ENCODE measurements around the gene EFS. TPM values are rescaled to one million over a fixed set of nuclear protein-coding genes. Genes with fewer than 3 reads are reported as not detected.

EFS gene
- total RNA-seq, 1 donor from 2014 or later: 38.1 TPM

DNA sequence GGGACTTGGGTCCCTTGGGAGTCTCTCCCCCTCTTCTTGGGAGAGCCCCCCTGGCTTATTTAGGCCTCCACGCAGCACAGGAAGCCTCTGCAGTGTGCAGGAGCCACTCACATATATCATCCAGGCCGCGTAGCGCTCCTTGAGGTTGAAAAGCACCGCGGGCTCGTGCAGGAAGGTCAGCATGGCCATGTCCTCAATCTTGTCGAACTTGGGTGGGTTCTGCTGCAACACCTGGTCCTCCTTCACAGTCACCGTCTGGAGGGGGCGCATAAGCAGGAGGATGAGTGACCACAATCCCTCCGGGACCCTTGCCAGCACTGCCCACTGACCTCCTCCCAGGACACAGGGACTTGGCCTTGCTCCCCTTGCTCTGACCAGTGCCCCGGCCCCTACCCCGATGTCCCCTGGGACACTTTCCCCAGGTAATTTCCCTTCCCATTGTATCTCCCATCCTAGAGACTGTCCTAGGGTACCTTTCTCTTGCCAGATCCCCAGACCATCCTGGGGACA lies 40.6 kb upstream of the EFS start:
- TF ChIP-seq, protein P1, sequence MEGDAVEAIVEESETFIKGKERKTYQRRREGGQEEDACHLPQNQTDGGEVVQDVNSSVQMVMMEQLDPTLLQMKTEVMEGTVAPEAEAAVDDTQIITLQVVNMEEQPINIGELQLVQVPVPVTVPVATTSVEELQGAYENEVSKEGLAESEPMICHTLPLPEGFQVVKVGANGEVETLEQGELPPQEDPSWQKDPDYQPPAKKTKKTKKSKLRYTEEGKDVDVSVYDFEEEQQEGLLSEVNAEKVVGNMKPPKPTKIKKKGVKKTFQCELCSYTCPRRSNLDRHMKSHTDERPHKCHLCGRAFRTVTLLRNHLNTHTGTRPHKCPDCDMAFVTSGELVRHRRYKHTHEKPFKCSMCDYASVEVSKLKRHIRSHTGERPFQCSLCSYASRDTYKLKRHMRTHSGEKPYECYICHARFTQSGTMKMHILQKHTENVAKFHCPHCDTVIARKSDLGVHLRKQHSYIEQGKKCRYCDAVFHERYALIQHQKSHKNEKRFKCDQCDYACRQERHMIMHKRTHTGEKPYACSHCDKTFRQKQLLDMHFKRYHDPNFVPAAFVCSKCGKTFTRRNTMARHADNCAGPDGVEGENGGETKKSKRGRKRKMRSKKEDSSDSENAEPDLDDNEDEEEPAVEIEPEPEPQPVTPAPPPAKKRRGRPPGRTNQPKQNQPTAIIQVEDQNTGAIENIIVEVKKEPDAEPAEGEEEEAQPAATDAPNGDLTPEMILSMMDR (IDR thresholded peaks at IDR 0.05): no peak
- Histone ChIP-seq H3K27ac (no peak overlapping the region), H3K36me3 (no peaks in the 10 kb centered on the region), H3K27me3 (no peaks in the 10 kb centered on the region), H3K9me3 (no peaks in the 10 kb centered on the region), H3K4me3 (no peak overlapping the region), H3K4me1 (no peaks in the 10 kb centered on the region)
- no peak for DNase-seq (ENCODE audit: low spot score in 2 of 2)
- intact Hi-C loops (cut with DNase I): no loop called here

DNA sequence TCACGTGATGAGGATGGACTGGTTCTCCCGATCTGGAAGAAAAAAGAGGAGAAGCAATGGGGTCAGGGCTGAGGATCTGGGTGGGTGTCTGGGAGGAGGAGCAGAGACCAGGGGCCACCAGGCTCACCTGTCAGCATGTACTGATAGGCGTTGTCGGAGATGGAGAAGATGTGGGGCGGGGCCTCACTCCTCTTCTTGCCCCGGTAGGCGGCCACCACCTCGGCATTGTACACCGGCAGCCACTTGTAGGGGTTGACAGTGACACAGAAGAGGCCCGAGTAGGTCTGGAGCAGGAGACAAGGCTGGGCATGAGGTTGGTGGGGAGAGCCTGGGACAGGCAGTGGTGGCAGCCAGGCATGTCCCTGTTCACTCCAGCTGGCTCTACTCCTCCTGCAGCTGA lies 40.1 kb upstream of the EFS start:
- intact Hi-C loops (cut with DNase I): no loop called here
- H3K36me3 ChIP-seq: no peaks in the 10 kb centered on the region
- H3K4me3 ChIP-seq: no peak overlapping the region
- H3K4me1 ChIP-seq: no peaks in the 10 kb centered on the region
- no peaks in the 10 kb centered on the region for H3K9me3 ChIP-seq
- TF ChIP-seq, protein P1 (IDR thresholded peaks at IDR 0.05): no peak
- DNase-seq (ENCODE audit: low spot score in 2 of 2): no peak
- H3K27me3 ChIP-seq: no peaks in the 10 kb centered on the region
- H3K27ac ChIP-seq: no peak overlapping the region

DNA sequence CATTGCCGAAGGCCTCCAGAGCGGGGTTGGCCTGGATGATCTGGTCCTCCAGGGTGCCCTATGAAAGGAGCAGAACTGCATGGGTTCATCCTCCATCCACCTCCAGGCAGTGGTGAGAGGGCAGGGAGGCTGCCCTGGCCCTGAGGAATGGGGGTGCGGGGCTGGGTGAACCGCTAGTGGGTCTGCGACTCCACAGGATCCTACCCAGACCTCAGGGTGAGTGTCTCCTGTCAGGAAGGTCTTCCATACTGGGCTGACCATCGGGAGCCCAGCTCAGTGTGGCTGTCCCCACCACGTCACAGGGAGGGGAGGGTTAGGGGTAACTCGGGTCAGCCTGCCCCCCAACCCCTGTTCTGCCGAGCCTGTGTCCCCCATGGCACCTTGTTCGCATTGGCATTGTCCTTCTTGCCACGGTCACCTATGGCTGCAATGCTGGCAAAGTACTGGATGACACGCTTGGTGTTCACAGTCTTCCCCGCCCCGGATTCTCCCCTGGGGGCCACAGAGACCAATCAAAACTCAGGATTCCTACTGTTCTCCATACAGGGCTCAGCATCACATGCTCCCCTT lies 39.4 kb upstream of the EFS start:
- no peaks in the 10 kb centered on the region for H3K36me3 ChIP-seq
- H3K4me1 ChIP-seq: no peaks in the 10 kb centered on the region
- H3K27ac ChIP-seq: no peak overlapping the region
- TF ChIP-seq, protein P1 (IDR thresholded peaks at IDR 0.05): no peak
- intact Hi-C loops (cut with DNase I): no loop called here
- no peaks in the 10 kb centered on the region for H3K27me3 ChIP-seq
- no peak overlapping the region for H3K4me3 ChIP-seq
- DNase-seq (ENCODE audit: low spot score in 2 of 2): no peak
- no peaks in the 10 kb centered on the region for H3K9me3 ChIP-seq

DNA sequence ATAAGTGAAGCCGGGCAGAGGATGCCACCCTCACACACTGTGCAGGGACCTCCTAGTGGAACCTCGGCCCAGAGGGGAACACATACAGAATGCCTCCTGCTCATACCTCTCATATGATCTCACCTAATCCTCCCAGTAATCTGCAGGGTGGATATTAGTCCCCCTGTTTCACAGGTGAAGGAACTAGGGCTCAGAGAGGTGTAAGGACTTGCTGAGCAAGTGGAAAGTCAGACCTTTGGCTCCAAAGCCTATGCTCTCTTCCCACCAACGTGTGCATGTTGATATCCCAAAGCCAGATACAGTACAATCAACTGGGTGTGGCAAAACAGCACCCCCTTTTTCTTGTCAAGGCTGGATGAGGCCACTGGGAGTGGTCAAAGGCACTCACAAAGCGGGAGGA lies 38.9 kb upstream of the EFS start:
- Histone ChIP-seq H3K36me3 (no peaks in the 10 kb centered on the region), H3K4me1 (no peaks in the 10 kb centered on the region), H3K27me3 (no peaks in the 10 kb centered on the region), H3K9me3 (no peaks in the 10 kb centered on the region), H3K4me3 (no peak overlapping the region), H3K27ac (no peak overlapping the region)
- TF ChIP-seq, protein P1 (IDR thresholded peaks at IDR 0.05): no peak
- intact Hi-C loops (cut with DNase I): no loop called here
- DNase-seq (ENCODE audit: low spot score in 2 of 2): no peak

DNA sequence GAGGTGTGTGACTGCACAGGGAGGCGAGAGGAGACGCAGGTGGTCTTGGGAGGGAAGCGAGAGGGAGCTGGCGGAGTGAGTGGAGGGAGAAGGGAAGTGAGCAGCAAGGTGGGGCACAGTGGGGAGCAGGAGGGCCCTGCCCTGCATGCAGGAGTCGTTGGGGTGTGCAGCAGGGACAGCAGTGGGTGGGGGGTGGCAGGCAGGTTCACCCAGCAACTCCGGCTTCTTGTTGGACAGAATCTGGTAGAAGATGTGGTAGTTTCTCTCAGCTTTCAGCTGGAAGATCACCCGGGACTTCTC lies 38.1 kb upstream of the EFS start:
- TF ChIP-seq, protein P1 (IDR thresholded peaks at IDR 0.05): no peak
- DNase-seq (ENCODE audit: low spot score in 2 of 2): no peak
- no peaks in the 10 kb centered on the region for H3K4me1 ChIP-seq
- no peaks in the 10 kb centered on the region for H3K36me3 ChIP-seq
- no peaks in the 10 kb centered on the region for H3K27me3 ChIP-seq
- no peak overlapping the region for H3K4me3 ChIP-seq
- intact Hi-C loops (cut with DNase I): no loop called here
- H3K27ac ChIP-seq: no peak overlapping the region
- no peaks in the 10 kb centered on the region for H3K9me3 ChIP-seq

All from ascending aorta (tissue), 2 donors.